Naive B cell (primary cell): Measurements from ENCODE around the gene TGFBR2. TPM values are rescaled to one million over a fixed set of nuclear protein-coding genes. Genes with fewer than 3 reads are reported as not detected.
"Not testable (repeated sequence)": the region's sequence is repeated elsewhere in the genome, so short reads cannot be mapped to it uniquely, and the experiment has no call there.

Experiments
- ATAC-seq, 2 donors: fragments of 150-1000 bp; cut with Tn5 transposase; 2 replicates each; pipeline ENCODE4 v1.10.0; 2021; ENCODE audit warnings: low read depth in 2 of 2, mild to moderate bottlenecking in 2 of 2, moderate library complexity in 2 of 2
- DNase-seq: peaks from one replicate; pipeline ENCODE4 v3.0.0; 2022
- H3K27ac Mint-ChIP-seq, 6 donors: one replicate each; pipeline ENCODE4 v1.8.0; 2020 to 2022; ENCODE audit warnings: mild to moderate bottlenecking in 6 of 6, mixed read lengths in 6 of 6, moderate library complexity in 5 of 6, inconsistent platforms in 2 of 6
- H3K27me3 Mint-ChIP-seq, 3 donors: one replicate each; pipeline ENCODE4 v1.8.0; 2021 to 2022; ENCODE audit warnings: mixed read lengths in 3 of 3, mild to moderate bottlenecking in 1 of 3
- H3K36me3 Mint-ChIP-seq, 2 donors: one replicate each; pipeline ENCODE4 v1.8.0; 2020 to 2022; ENCODE audit warnings: mixed read lengths in 2 of 2, inconsistent platforms in 1 of 2, mild to moderate bottlenecking in 1 of 2
- H3K4me1 Mint-ChIP-seq, 3 donors: one replicate each; pipeline ENCODE4 v1.8.0; 2020 to 2022; ENCODE audit warnings: mixed read lengths in 3 of 3, inconsistent platforms in 1 of 3, mild to moderate bottlenecking in 1 of 3, moderate library complexity in 1 of 3
- H3K4me3 Mint-ChIP-seq, 8 donors: one replicate each; pipeline ENCODE4 v1.8.0; 2020 to 2022; ENCODE audit warnings: mild to moderate bottlenecking in 8 of 8, mixed read lengths in 8 of 8, moderate library complexity in 8 of 8, inconsistent platforms in 2 of 8
- H3K9me3 Mint-ChIP-seq, 7 donors: one replicate each; pipeline ENCODE4 v1.8.0; 2020 to 2022; ENCODE audit warnings: mixed read lengths in 7 of 7, mild to moderate bottlenecking in 5 of 7, inconsistent platforms in 2 of 7, moderate library complexity in 1 of 7
- polyA plus RNA-seq, 6 donors: library from polyadenylated mRNA; unstranded; fragments of 300-500 nt; fragmentation: Illumina TruSeq; gene quantifications; one replicate each; pipeline ENCODE4 v1.2.3, GENCODE V29; 2021; ENCODE audit warnings: low read depth in 6 of 6

TGFBR2 gene
- polyA plus RNA-seq, 6 donors from 2014 or later, result 99.4 to 169 (median 116) TPM

GRCh38 chr3:30615615-30616346, 9.4 kb downstream of the TGFBR2 start:
- no peak for ATAC-seq
- Mint-ChIP-seq H3K27ac (peak overlapping the region; percentile 44 to 100 (median 84)), H3K4me3 (peak overlapping the region in 7 of 8 donors; percentile 42 to 97 (median 88)), H3K36me3 (peaks cover 20 to 33% of the 10 kb centered on the region in 2 donors), H3K9me3 (peaks cover 0 to 6% (median 0%) of the 10 kb centered on the region in 7 donors), H3K4me1 (peaks cover 89 to 100% (median 99%) of the 10 kb centered on the region in 3 donors), H3K27me3 (no peaks in the 10 kb centered on the region)
- DNase-seq, result no peak

GRCh38 chr3:30616347-30617027, 10.1 kb downstream of the TGFBR2 start:
- no peak for DNase-seq
- Mint-ChIP-seq H3K4me3 (peak overlapping the region; percentile 42 to 91 (median 70)), H3K27me3 (no peaks in the 10 kb centered on the region), H3K9me3 (peaks cover 0 to 6% (median 0%) of the 10 kb centered on the region in 7 donors), H3K36me3 (peaks cover 16 to 33% of the 10 kb centered on the region in 2 donors), H3K4me1 (peaks cover 87 to 100% (median 99%) of the 10 kb centered on the region in 3 donors), H3K27ac (peak overlapping the region; percentile 44 to 100 (median 86))
- peak; percentile 27 to 34 for ATAC-seq

GRCh38 chr3:30617069-30617468, 10.7 kb downstream of the TGFBR2 start:
- peak overlapping the region; percentile 42 to 91 (median 70) for H3K4me3 Mint-ChIP-seq
- no peaks in the 10 kb centered on the region for H3K27me3 Mint-ChIP-seq
- no peak for DNase-seq
- H3K9me3 Mint-ChIP-seq, result peaks cover 0 to 6% (median 0%) of the 10 kb centered on the region in 7 donors
- H3K36me3 Mint-ChIP-seq, result peaks cover 16 to 29% of the 10 kb centered on the region in 2 donors
- peak overlapping the region; percentile 44 to 100 (median 86) for H3K27ac Mint-ChIP-seq
- peaks cover 87 to 100% (median 99%) of the 10 kb centered on the region in 3 donors for H3K4me1 Mint-ChIP-seq
- ATAC-seq, result no peak

GRCh38 chr3:30617653-30618052, 11.3 kb downstream of the TGFBR2 start:
- Mint-ChIP-seq H3K36me3 (peaks cover 16 to 27% of the 10 kb centered on the region in 2 donors), H3K9me3 (peaks cover 0 to 6% (median 0%) of the 10 kb centered on the region in 7 donors), H3K4me1 (peaks cover 84 to 100% (median 99%) of the 10 kb centered on the region in 3 donors), H3K27ac (peak overlapping the region; percentile 58 to 100 (median 90)), H3K4me3 (peak overlapping the region; percentile 9 to 91 (median 78)), H3K27me3 (no peaks in the 10 kb centered on the region)
- DNase-seq, result no peak
- peak in 1 of 2 donors; percentile 9 for ATAC-seq

GRCh38 chr3:30618526-30618925, 12.1 kb downstream of the TGFBR2 start:
- Mint-ChIP-seq H3K27ac (peak overlapping the region; percentile 58 to 100 (median 90)), H3K36me3 (peaks cover 16 to 27% of the 10 kb centered on the region in 2 donors), H3K9me3 (peaks cover 0 to 6% (median 0%) of the 10 kb centered on the region in 7 donors), H3K27me3 (no peaks in the 10 kb centered on the region), H3K4me3 (peak overlapping the region; percentile 59 to 91 (median 82)), H3K4me1 (peaks cover 83 to 99% (median 98%) of the 10 kb centered on the region in 3 donors)
- ATAC-seq (peak; percentile 53 to 56), DNase-seq (no peak)

- DNase-seq (no peak), ATAC-seq (no peak)
- Mint-ChIP-seq H3K4me3 (peak overlapping the region; percentile 66 to 91 (median 82)), H3K27ac (peak overlapping the region in 4 of 6 donors; percentile 94 to 100 (median 96)), H3K9me3 (peaks cover 0 to 6% (median 0%) of the 10 kb centered on the region in 7 donors), H3K36me3 (peaks cover 16 to 29% of the 10 kb centered on the region in 2 donors), H3K27me3 (no peaks in the 10 kb centered on the region), H3K4me1 (peaks cover 79 to 99% (median 98%) of the 10 kb centered on the region in 3 donors)
These were observed 12.9 kb downstream of the TGFBR2 start for GRCh38 chr3:30619318-30619717.

GRCh38 chr3:30620402-30621360, 14.3 kb downstream of the TGFBR2 start:
- H3K27ac Mint-ChIP-seq, result peak overlapping the region; percentile 83 to 100 (median 92)
- ATAC-seq (no peak), DNase-seq (no peak)
- no peaks in the 10 kb centered on the region for H3K27me3 Mint-ChIP-seq
- H3K4me1 Mint-ChIP-seq, result peaks cover 70 to 97% (median 92%) of the 10 kb centered on the region in 3 donors
- peaks cover 0 to 6% (median 0%) of the 10 kb centered on the region in 7 donors for H3K9me3 Mint-ChIP-seq
- peaks cover 16 to 31% of the 10 kb centered on the region in 2 donors for H3K36me3 Mint-ChIP-seq
- peak overlapping the region; percentile 27 to 91 (median 82) for H3K4me3 Mint-ChIP-seq

- Mint-ChIP-seq H3K4me1 (peaks cover 68 to 98% (median 92%) of the 10 kb centered on the region in 3 donors), H3K4me3 (peak overlapping the region; percentile 6 to 84 (median 72)), H3K27me3 (no peaks in the 10 kb centered on the region), H3K27ac (peak overlapping the region in 5 of 6 donors; percentile 12 to 100 (median 96)), H3K36me3 (peaks cover 12 to 36% of the 10 kb centered on the region in 2 donors), H3K9me3 (peaks cover 0 to 6% (median 0%) of the 10 kb centered on the region in 7 donors)
- DNase-seq, result no peak
- no peak for ATAC-seq
These were observed 15.2 kb downstream of the TGFBR2 start for GRCh38 chr3:30621576-30621975.

- H3K36me3 Mint-ChIP-seq, result peaks cover 14 to 37% of the 10 kb centered on the region in 2 donors
- H3K27ac Mint-ChIP-seq, result peak overlapping the region; percentile 38 to 100 (median 86)
- no peak for DNase-seq
- no peaks in the 10 kb centered on the region for H3K27me3 Mint-ChIP-seq
- peaks cover 68 to 98% (median 92%) of the 10 kb centered on the region in 3 donors for H3K4me1 Mint-ChIP-seq
- no peak for ATAC-seq
- H3K4me3 Mint-ChIP-seq, result peak overlapping the region; percentile 30 to 84 (median 72)
- peaks cover 0 to 6% (median 0%) of the 10 kb centered on the region in 7 donors for H3K9me3 Mint-ChIP-seq
These were observed 15.7 kb downstream of the TGFBR2 start for GRCh38 chr3:30622047-30622545.

- H3K9me3 Mint-ChIP-seq, result peaks cover 0 to 3% (median 0%) of the 10 kb centered on the region in 7 donors
- H3K4me1 Mint-ChIP-seq, result peaks cover 64 to 96% (median 89%) of the 10 kb centered on the region in 3 donors
- peaks cover 14 to 34% of the 10 kb centered on the region in 2 donors for H3K36me3 Mint-ChIP-seq
- H3K4me3 Mint-ChIP-seq, result peak overlapping the region; percentile 30 to 84 (median 72)
- H3K27me3 Mint-ChIP-seq, result no peaks in the 10 kb centered on the region
- no peak for DNase-seq
- peak overlapping the region; percentile 76 to 100 (median 96) for H3K27ac Mint-ChIP-seq
- peak in 1 of 2 donors; percentile 11 for ATAC-seq
These were observed 16.4 kb downstream of the TGFBR2 start for GRCh38 chr3:30622790-30623189.

GRCh38 chr3:30623351-30623750, 16.9 kb downstream of the TGFBR2 start:
- peak overlapping the region; percentile 30 to 86 (median 78) for H3K4me3 Mint-ChIP-seq
- peaks cover 0 to 3% (median 0%) of the 10 kb centered on the region in 7 donors for H3K9me3 Mint-ChIP-seq
- H3K27ac Mint-ChIP-seq, result peak overlapping the region; percentile 76 to 100 (median 96)
- H3K36me3 Mint-ChIP-seq, result peaks cover 14 to 31% of the 10 kb centered on the region in 2 donors
- peaks cover 59 to 95% (median 89%) of the 10 kb centered on the region in 3 donors for H3K4me1 Mint-ChIP-seq
- no peak for DNase-seq
- H3K27me3 Mint-ChIP-seq, result no peaks in the 10 kb centered on the region
- no peak for ATAC-seq

GRCh38 chr3:30624480-30624879, 18.1 kb downstream of the TGFBR2 start:
- Mint-ChIP-seq H3K4me3 (peak overlapping the region; percentile 62 to 91 (median 82)), H3K36me3 (peaks cover 11 to 25% of the 10 kb centered on the region in 2 donors)

More at GRCh38 chr3:30624480-30624879, 18.1 kb downstream of the TGFBR2 start:
- DNase-seq, H3K9me3 Mint-ChIP-seq, H3K27me3 Mint-ChIP-seq: not testable (repeated sequence)
- peak; percentile 55 to 58 for ATAC-seq
- Mint-ChIP-seq H3K27ac (peak overlapping the region; percentile 96 to 100 (median 96)), H3K4me1 (peaks cover 63 to 95% (median 89%) of the 10 kb centered on the region in 3 donors)
